Measurements from ENCODE around the gene ZSCAN18.

Gene ZSCAN18

DNA sequence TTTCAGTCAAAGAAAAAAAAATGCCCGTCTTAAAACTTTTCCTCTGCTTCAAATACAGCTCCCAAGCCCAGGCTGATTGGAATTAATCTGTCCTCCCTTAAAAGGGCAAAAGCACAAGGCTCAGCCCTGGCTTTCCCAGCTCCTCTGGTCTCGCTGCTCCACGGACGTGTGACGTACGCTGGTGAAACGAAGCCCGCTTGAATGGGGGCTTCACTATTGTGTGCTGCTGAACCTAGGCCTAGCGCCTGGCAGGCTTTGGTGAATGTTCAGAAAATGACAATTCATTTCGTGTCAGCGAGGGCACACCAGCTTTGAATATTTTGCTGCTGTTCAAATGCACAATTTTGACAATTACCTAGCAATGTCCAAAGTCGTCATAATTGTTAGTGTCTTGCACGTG lies 39.6 kb downstream of the ZSCAN18 start:
- Histone ChIP-seq H3K9me3 (ENCODE audit: control insufficient read depth in 2 of 2, low read length in 2 of 2) (peaks cover 7 to 16% of the 10 kb centered on the region in 2 donors), H3K36me3 (ENCODE audit: control insufficient read depth in 2 of 2, insufficient read depth in 2 of 2, low read length in 2 of 2) (peaks cover 0 to 3% of the 10 kb centered on the region in 2 donors), H3K9ac (ENCODE audit: low read length in 2 of 2) (peak overlapping the region; percentile 73 to 79), H3K27me3 (ENCODE audit: control insufficient read depth in 1 of 2, insufficient read depth in 2 of 2, low read length in 2 of 2) (no peaks in the 10 kb centered on the region), H3K4me3 (ENCODE audit: low read length in 2 of 2) (peak overlapping the region; percentile 58 to 79), H3K4me1 (ENCODE audit: control insufficient read depth, insufficient read depth, low read length) (peaks cover 16% of the 10 kb centered on the region), H3K27ac (ENCODE audit: low read length) (peak overlapping the region; percentile 88)

DNA sequence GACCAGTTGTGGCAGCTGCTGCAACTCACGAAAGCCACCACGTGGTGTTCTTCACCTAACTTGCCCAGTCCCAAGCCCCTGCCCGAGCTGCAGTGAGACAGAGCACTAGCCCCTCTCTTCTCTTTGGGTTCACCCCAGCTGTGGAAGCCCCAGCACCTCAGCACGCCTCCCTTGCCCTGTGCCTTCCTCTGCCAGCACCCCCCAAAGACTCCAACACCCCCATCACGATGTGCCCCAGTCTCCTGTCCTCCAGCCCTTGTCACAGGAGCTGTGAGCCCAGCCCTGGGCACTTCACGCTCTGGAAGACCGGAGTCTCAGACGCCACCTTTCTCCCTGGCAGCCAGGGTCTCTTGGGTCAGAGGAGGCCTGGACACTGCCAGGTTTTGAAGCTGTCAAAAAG lies 41.2 kb downstream of the ZSCAN18 start:
- Histone ChIP-seq H3K9me3 (ENCODE audit: control insufficient read depth in 2 of 2, low read length in 2 of 2) (peaks cover 4 to 16% of the 10 kb centered on the region in 2 donors), H3K36me3 (ENCODE audit: control insufficient read depth in 2 of 2, insufficient read depth in 2 of 2, low read length in 2 of 2) (peaks cover 0 to 2% of the 10 kb centered on the region in 2 donors), H3K27ac (ENCODE audit: low read length) (no peak overlapping the region), H3K9ac (ENCODE audit: low read length in 2 of 2) (no peak overlapping the region), H3K4me3 (ENCODE audit: low read length in 2 of 2) (no peak overlapping the region), H3K4me1 (ENCODE audit: control insufficient read depth, insufficient read depth, low read length) (peaks cover 16% of the 10 kb centered on the region), H3K27me3 (ENCODE audit: control insufficient read depth in 1 of 2, insufficient read depth in 2 of 2, low read length in 2 of 2) (no peaks in the 10 kb centered on the region)

DNA sequence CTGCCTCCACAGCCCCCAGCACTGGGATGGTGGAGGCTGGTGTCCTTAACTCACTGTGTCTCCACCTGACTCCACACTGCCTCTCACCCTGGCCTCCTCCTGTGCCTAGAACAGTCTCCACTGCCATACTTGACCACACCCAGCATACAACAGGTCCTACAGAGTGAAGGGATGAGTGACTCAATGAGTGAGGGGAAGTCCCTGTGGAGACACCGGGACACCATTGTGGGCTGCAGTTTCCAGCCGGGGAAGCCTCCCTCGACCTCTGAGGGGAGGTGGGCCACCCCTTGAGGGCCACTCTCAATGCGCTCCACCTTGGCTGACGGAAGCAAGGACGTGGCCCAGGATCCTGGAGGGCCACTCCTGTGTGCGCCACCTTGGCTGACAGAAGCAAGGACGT lies 41.8 kb downstream of the ZSCAN18 start:
- Histone ChIP-seq H3K9ac (ENCODE audit: low read length in 2 of 2) (no peak overlapping the region), H3K9me3 (ENCODE audit: control insufficient read depth in 2 of 2, low read length in 2 of 2) (peaks cover 3 to 14% of the 10 kb centered on the region in 2 donors), H3K4me1 (ENCODE audit: control insufficient read depth, insufficient read depth, low read length) (peaks cover 16% of the 10 kb centered on the region), H3K4me3 (ENCODE audit: low read length in 2 of 2) (no peak overlapping the region), H3K27ac (ENCODE audit: low read length) (no peak overlapping the region), H3K36me3 (ENCODE audit: control insufficient read depth in 2 of 2, insufficient read depth in 2 of 2, low read length in 2 of 2) (no peaks in the 10 kb centered on the region), H3K27me3 (ENCODE audit: control insufficient read depth in 1 of 2, insufficient read depth in 2 of 2, low read length in 2 of 2) (no peaks in the 10 kb centered on the region)

DNA sequence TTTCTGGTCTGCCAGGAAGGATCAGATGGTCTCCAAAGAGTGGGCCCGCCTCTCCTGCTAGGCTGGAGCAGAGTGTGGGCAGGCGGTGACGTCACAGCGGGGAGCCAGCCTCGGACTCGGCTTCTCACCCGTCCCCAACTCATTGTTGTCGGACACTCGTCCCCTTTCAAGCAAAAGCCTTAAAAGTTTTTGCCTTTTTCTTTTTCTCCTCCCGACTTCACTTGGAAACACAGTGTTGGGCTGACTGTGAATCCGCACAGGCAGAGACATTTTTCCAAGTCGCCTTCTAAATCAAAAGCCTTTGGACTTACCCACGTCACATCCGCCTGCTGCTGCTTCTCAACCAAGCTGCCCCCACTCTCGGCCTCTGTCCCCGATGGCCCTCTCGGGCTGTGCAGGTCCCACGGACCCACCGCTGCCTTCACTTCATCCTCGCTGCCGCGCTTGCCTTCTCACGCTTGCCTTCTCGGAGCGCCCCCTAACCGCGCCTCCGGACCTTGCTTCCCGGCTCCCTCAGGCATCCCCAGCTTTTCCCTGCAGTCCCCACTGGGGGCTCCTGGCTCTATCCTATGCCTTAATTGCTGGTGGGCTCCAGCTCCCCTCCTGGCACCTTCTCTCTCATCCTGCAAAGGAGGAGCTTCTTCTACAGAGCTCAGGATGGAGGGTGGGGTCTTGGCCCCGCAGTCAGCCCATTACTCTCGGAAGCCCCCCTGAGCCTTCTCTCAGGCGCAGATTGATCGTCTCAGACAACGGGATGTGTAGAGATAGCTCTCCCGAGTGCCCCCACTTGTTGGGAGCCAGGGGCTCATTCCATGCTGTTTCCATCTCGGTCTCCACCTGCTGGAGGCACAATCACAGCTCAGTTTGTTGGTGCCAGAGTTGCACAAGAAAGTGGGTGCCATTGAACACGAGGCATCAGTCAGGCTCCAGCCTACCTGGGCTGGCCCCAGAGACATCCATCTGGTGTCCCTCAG lies 42.8 kb downstream of the ZSCAN18 start:
- H3K9ac ChIP-seq (ENCODE audit: low read length in 2 of 2), result peak overlapping the region in 1 of 2 donors; percentile 62
- peaks cover 16% of the 10 kb centered on the region for H3K4me1 ChIP-seq (ENCODE audit: control insufficient read depth, insufficient read depth, low read length)
- H3K27me3 ChIP-seq (ENCODE audit: control insufficient read depth in 1 of 2, insufficient read depth in 2 of 2, low read length in 2 of 2), result no peaks in the 10 kb centered on the region
- peak overlapping the region; percentile 41 to 69 for H3K4me3 ChIP-seq (ENCODE audit: low read length in 2 of 2)
- H3K27ac ChIP-seq (ENCODE audit: low read length), result peak overlapping the region; percentile 41
- peaks cover 3 to 13% of the 10 kb centered on the region in 2 donors for H3K9me3 ChIP-seq (ENCODE audit: control insufficient read depth in 2 of 2, low read length in 2 of 2)
- no peaks in the 10 kb centered on the region for H3K36me3 ChIP-seq (ENCODE audit: control insufficient read depth in 2 of 2, insufficient read depth in 2 of 2, low read length in 2 of 2)

DNA sequence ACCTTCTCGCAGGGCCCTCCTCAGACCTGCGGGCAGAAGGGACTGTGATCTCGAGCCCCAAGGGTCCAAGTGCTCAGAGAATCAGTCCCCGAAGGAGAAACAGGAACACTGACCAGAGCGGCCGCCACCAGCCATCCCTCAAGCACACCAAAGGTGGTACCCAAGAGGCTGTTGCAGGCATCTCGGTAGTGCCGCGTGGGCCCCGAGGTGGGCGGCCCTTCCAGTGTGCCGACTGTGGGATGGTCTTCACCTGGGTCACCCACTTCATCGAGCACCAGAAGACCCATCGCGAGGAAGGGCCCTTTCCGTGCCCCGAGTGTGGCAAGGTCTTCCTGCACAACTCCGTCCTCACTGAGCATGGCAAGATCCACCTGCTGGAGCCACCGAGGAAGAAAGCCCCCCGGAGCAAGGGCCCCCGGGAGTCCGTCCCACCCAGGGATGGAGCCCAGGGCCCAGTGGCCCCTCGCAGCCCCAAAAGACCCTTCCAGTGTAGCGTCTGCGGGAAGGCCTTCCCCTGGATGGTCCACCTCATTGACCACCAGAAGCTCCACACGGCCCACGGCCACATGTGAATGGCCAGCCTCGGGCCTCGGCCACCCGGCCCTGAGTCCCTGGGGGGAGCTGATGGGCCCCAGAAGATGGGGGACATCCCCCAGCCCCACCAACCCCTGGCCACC lies 44.4 kb downstream of the ZSCAN18 start:
- no peak overlapping the region for H3K4me3 ChIP-seq (ENCODE audit: low read length in 2 of 2)
- H3K36me3 ChIP-seq (ENCODE audit: control insufficient read depth in 2 of 2, insufficient read depth in 2 of 2, low read length in 2 of 2), result no peaks in the 10 kb centered on the region
- no peak overlapping the region for H3K27ac ChIP-seq (ENCODE audit: low read length)
- no peak overlapping the region for H3K9ac ChIP-seq (ENCODE audit: low read length in 2 of 2)
- H3K27me3 ChIP-seq (ENCODE audit: control insufficient read depth in 1 of 2, insufficient read depth in 2 of 2, low read length in 2 of 2), result no peaks in the 10 kb centered on the region
- H3K4me1 ChIP-seq (ENCODE audit: control insufficient read depth, insufficient read depth, low read length), result peaks cover 5% of the 10 kb centered on the region
- H3K9me3 ChIP-seq (ENCODE audit: control insufficient read depth in 2 of 2, low read length in 2 of 2), result peaks cover 6 to 25% of the 10 kb centered on the region in 2 donors

DNA sequence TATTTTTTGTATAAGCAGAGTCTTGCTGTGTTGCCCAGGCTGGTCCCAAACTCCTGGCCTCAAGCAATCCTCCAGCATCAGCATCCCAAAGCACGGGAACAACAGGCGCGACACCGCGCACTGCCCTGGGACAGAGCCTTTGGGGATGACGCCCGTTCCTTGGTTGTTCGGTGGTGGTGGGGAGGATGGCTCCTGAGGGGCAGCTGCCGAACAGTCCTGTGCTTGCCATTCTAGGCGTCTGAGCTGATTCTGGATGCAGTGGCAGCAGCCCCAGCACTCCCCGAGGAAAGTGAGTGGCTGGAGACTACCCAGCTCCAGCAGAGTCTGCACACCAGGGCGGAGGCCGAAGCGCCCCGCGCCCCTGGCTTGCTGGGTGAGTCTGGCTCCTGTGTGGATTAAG lies 45.8 kb downstream of the ZSCAN18 start:
- Histone ChIP-seq H3K9me3 (ENCODE audit: control insufficient read depth in 2 of 2, low read length in 2 of 2) (peaks cover 3 to 32% of the 10 kb centered on the region in 2 donors), H3K27me3 (ENCODE audit: control insufficient read depth in 1 of 2, insufficient read depth in 2 of 2, low read length in 2 of 2) (no peaks in the 10 kb centered on the region), H3K4me3 (ENCODE audit: low read length in 2 of 2) (no peak overlapping the region), H3K36me3 (ENCODE audit: control insufficient read depth in 2 of 2, insufficient read depth in 2 of 2, low read length in 2 of 2) (no peaks in the 10 kb centered on the region), H3K9ac (ENCODE audit: low read length in 2 of 2) (no peak overlapping the region), H3K27ac (ENCODE audit: low read length) (no peak overlapping the region), H3K4me1 (ENCODE audit: control insufficient read depth, insufficient read depth, low read length) (peaks cover 5% of the 10 kb centered on the region)

DNA sequence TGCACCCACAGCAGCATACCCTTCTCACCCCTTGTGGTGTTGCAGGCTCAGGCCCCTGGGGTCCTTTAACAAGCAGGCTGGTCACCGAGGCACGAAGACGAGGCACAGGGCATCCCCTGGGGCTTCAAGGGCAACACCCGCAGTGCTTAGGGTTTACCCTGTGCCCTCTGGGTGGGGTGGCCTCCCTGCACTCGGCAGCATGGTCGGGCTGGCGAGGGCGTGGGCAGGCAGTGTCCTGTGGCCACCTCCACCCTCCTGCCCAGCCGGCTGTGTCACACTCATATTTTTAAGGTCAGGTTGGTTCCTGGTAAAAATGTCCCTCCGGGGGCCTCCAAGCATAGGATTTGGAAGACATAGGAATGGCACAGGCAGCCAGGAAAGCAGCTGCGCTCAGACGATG lies 50.4 kb downstream of the ZSCAN18 start:
- H3K9ac ChIP-seq (ENCODE audit: low read length in 2 of 2), result no peak overlapping the region
- peaks cover 3 to 56% of the 10 kb centered on the region in 2 donors for H3K9me3 ChIP-seq (ENCODE audit: control insufficient read depth in 2 of 2, low read length in 2 of 2)

DNA sequence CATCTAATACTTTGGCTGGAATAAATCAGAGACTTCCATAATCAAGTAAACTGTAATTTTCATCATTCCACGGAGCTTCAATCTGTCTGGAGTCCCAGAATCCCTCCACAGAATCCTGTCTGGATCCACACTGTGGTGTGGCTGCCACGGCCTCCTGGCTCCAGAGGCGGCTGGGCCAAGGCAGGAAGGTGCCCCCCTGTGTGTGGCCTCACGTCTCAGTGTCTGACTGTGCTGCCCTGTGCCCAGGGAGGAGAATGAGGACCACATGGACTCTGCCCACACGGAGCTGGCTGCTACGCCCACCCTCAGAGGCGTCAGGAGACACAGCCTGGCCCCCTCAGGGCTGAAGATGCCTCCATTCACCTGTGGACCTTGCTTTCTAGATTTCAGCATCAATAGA lies 51.2 kb downstream of the ZSCAN18 start:
- no peak overlapping the region for H3K9ac ChIP-seq (ENCODE audit: low read length in 2 of 2)
- H3K36me3 ChIP-seq (ENCODE audit: control insufficient read depth in 2 of 2, insufficient read depth in 2 of 2, low read length in 2 of 2), result no peaks in the 10 kb centered on the region
- H3K27ac ChIP-seq (ENCODE audit: low read length), result no peak overlapping the region
- H3K4me1 ChIP-seq (ENCODE audit: control insufficient read depth, insufficient read depth, low read length), result no peaks in the 10 kb centered on the region
- H3K4me3 ChIP-seq (ENCODE audit: low read length in 2 of 2), result no peak overlapping the region
- peaks cover 3 to 59% of the 10 kb centered on the region in 2 donors for H3K9me3 ChIP-seq (ENCODE audit: control insufficient read depth in 2 of 2, low read length in 2 of 2)
- peaks cover 0 to 2% of the 10 kb centered on the region in 2 donors for H3K27me3 ChIP-seq (ENCODE audit: control insufficient read depth in 1 of 2, insufficient read depth in 2 of 2, low read length in 2 of 2)

More for the DNA sequence above, 50.4 kb downstream of the ZSCAN18 start:
- H3K36me3 ChIP-seq (ENCODE audit: control insufficient read depth in 2 of 2, insufficient read depth in 2 of 2, low read length in 2 of 2), result no peaks in the 10 kb centered on the region
- no peaks in the 10 kb centered on the region for H3K4me1 ChIP-seq (ENCODE audit: control insufficient read depth, insufficient read depth, low read length)
- H3K27me3 ChIP-seq (ENCODE audit: control insufficient read depth in 1 of 2, insufficient read depth in 2 of 2, low read length in 2 of 2), result peaks cover 0 to 2% of the 10 kb centered on the region in 2 donors
- no peak overlapping the region for H3K4me3 ChIP-seq (ENCODE audit: low read length in 2 of 2)
- H3K27ac ChIP-seq (ENCODE audit: low read length), result no peak overlapping the region

DNA sequence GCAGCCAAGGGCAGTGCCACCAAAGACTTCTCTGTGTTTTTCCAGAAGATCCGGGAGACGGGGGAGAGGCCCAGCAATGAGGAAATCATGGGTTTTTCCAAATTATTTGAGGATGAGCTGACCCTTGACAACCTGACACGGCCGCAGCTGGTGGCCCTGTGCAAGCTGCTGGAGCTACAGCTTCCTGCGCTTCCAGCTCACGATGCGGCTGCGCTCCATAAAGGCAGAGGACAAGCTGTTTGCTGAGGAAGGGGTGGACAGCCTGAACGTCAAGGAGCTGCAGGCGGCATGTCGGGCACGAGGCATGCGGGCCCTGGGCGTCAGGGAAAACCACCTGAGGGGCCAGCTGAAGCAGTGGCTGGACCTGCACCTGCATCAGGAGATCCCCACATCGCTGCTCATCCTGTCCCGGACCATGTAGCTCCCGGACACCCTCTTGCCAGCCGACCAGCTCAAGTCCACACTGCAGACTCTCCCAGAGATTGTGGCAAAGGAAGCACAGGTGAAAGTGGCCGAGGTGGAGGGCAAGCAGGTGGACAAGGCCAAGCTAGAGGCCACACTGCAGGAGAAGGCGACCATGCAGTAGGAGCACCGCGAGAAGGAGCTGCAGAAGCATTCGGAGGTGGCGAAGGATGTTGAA lies 52.5 kb downstream of the ZSCAN18 start:
- H3K36me3 ChIP-seq (ENCODE audit: control insufficient read depth in 2 of 2, insufficient read depth in 2 of 2, low read length in 2 of 2), result no peaks in the 10 kb centered on the region
- H3K4me3 ChIP-seq (ENCODE audit: low read length in 2 of 2), result no peak overlapping the region
- no peak overlapping the region for H3K27ac ChIP-seq (ENCODE audit: low read length)
- H3K9me3 ChIP-seq (ENCODE audit: control insufficient read depth in 2 of 2, low read length in 2 of 2), result peaks cover 3 to 63% of the 10 kb centered on the region in 2 donors
- no peaks in the 10 kb centered on the region for H3K4me1 ChIP-seq (ENCODE audit: control insufficient read depth, insufficient read depth, low read length)
- peaks cover 0 to 2% of the 10 kb centered on the region in 2 donors for H3K27me3 ChIP-seq (ENCODE audit: control insufficient read depth in 1 of 2, insufficient read depth in 2 of 2, low read length in 2 of 2)
- no peak overlapping the region for H3K9ac ChIP-seq (ENCODE audit: low read length in 2 of 2)

DNA sequence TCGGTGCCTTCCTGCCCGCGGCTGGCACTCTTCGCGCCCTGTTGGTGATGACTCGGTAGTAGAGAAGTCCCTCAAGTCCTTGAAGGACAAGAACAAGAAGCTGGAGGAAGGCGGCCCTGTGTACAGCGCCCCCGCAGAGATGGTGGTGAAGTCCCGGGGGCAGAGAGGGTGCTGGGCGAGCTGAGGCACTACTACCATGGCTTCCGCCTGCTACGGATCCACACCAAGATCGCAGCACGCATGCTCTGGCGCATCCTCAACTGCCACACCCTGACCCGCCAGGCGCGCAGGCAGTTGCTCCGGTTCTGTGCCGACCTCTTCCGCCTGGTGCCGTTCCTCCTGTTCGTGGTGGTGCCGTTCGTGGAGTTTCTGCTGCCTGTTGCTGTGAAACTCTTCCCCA lies 53.1 kb downstream of the ZSCAN18 start:
- no peak overlapping the region for H3K9ac ChIP-seq (ENCODE audit: low read length in 2 of 2)
- no peak overlapping the region for H3K27ac ChIP-seq (ENCODE audit: low read length)
- peaks cover 3 to 62% of the 10 kb centered on the region in 2 donors for H3K9me3 ChIP-seq (ENCODE audit: control insufficient read depth in 2 of 2, low read length in 2 of 2)
- H3K27me3 ChIP-seq (ENCODE audit: control insufficient read depth in 1 of 2, insufficient read depth in 2 of 2, low read length in 2 of 2), result peaks cover 0 to 2% of the 10 kb centered on the region in 2 donors
- H3K36me3 ChIP-seq (ENCODE audit: control insufficient read depth in 2 of 2, insufficient read depth in 2 of 2, low read length in 2 of 2), result no peaks in the 10 kb centered on the region
- no peak overlapping the region for H3K4me3 ChIP-seq (ENCODE audit: low read length in 2 of 2)
- no peaks in the 10 kb centered on the region for H3K4me1 ChIP-seq (ENCODE audit: control insufficient read depth, insufficient read depth, low read length)

Data from stomach smooth muscle (tissue), 2 donors.